HG02852 (cell line): Measurements from ENCODE around the gene RPH3AL.
"Not testable (repeated sequence)": the region's sequence is repeated elsewhere in the genome, so short reads cannot be mapped to it uniquely, and the experiment has no call there.

Source experiments
- ATAC-seq: cut with Tn5 transposase; IDR thresholded peaks from one replicate; pipeline ENCODE4 v1.9.1; 2021; ENCODE audit warnings: mild to moderate bottlenecking, moderate library complexity; ENCODE audit not compliant: unreplicated experiment

The RPH3AL gene

DNA sequence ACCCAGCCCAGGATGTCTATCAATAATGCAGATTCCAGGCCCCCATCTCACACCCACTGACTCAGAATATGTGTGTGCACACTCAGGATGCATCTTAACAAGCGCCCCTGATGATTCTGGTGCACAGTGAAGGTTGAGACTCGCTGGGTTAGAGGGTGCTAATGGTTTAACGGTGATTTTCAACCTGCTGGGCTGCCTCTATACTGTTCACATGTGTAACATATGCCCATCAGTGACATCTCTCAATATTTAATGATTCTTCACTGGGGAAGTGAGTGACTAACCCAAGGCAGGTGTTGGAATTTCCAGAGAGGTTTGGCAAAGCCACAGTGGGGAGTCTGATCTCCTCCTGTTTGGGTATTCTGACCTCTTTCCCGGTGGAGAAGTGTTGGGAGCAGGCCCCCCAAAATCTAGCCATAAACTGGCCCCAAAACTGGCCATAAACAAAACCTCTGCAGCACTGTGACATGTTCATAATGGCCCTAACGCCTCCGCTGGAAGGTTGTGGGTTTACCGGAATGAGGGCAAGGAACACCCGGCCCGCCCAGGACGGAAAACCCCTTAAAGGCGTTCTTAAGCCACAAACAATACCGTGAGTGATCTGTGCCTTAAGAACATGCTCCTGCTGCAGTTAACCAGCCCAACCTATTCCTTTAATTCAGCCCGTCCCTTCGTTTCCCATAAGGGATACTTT lies 167.0 kb downstream of the RPH3AL start:
- ATAC-seq = no peak

DNA sequence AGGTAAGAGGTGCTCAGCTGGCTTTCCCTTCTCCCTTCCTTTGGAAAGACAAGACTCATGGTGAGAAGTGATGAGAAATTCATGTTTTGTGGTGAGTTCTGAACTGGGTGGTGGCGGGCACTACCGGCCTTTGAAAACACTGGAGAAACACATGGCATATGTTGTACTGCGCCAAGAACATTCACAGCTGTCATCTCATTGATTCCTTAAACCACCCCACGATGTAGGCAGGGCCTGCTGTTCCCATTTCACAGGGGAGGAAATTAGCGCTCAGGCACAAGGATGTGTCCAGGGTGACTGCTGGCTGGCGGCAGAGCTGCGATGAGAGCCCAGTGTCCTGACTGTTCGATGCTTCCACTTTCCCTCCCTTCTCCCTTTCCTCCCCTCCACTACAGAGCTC lies 169.6 kb downstream of the RPH3AL start:
- no peak for ATAC-seq

GRCh38 chr17:182050-182751 lies 170.4 kb downstream of the RPH3AL start:
- ATAC-seq = no peak

- ATAC-seq = no peak
Observed at GRCh38 chr17:181245-182049, 171.2 kb downstream of the RPH3AL start, which contains the start of gene DOC2B. DOC2B (minus strand) TSS chr17:181650; CDS start chr17:181479, 171 bp downstream.

- no peak for ATAC-seq
Observed at GRCh38 chr17:180381-181244, 172.0 kb downstream of the RPH3AL start.

- ATAC-seq = no peak
Observed at GRCh38 chr17:179781-180380, 172.7 kb downstream of the RPH3AL start.

DNA sequence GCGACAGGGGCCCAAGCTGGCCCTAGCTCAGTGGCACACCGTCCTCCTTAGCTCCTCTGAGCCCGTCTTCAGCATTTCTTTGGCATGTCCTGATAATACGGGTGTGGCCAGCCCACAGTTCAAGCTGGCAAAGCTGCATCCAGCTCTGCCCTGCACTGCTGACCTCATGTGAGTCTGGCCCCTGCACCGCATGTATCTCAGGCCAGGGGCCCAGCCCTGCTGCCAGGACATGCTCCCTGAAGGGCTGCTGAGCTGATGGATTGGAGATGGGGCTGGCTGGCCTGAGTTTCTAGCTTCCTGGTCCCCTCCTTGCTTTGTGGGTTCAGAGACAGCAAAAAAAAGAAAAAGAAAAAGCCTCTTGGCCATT lies 173.6 kb downstream of the RPH3AL start:
- ATAC-seq = no peak

DNA sequence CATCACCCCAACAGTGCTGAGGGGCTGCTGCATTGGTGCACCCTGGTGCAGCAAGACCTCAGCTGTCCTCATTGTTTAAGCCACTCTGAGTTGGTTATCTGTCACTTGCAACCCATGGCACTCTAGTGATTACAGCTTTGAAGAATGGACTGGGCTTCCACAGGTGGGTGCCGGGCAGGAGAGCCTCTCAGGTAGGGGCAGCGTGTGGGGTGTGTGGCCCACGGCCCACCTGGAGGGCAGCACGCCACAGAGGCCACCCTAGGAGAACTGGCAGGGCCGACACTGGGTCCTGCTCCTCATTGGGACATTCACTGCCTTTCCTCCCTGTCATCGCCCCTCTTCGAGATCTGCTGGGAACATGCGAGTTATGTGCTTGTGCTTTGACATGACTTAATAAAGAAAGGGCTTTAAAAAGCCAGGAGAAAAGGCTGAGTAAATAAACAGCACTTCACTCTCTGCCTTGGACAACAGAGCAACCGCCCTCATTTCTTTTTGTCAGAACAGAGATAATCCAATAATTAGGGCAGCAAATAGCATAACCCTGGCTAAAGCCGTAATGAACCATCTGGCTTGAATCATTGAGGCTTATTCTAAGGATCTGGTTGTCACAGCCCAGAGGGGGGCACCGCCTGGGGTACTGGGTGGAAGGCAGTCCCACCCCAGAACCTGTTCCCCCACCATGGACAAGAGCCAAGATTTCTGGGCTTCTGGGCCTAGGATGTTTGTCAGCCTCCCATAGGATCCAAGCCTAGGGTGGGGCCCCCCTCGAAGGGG lies 174.1 kb downstream of the RPH3AL start:
- no peak for ATAC-seq

DNA sequence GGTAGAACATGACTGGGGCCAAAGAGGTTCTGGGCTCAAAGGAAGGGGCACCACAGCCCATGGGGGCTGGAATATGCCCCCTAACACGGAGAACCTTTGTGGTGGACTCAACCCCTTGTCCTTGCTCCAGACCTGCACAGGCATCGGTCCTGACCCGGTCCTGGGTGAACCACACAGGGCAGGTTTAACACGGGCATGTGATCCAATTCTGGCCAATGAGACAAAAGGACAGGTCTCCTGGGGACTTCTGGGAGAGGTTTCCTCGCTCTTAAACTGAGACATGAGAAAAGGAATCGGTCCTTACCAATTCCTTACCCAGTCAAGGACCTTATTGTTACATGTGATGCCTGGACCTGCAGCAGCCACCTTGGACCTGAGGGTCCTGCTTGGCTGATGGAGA lies 174.8 kb downstream of the RPH3AL start:
- no peak for ATAC-seq

GRCh38 chr17:177155-177554 lies 175.5 kb downstream of the RPH3AL start:
- no peak for ATAC-seq

DNA sequence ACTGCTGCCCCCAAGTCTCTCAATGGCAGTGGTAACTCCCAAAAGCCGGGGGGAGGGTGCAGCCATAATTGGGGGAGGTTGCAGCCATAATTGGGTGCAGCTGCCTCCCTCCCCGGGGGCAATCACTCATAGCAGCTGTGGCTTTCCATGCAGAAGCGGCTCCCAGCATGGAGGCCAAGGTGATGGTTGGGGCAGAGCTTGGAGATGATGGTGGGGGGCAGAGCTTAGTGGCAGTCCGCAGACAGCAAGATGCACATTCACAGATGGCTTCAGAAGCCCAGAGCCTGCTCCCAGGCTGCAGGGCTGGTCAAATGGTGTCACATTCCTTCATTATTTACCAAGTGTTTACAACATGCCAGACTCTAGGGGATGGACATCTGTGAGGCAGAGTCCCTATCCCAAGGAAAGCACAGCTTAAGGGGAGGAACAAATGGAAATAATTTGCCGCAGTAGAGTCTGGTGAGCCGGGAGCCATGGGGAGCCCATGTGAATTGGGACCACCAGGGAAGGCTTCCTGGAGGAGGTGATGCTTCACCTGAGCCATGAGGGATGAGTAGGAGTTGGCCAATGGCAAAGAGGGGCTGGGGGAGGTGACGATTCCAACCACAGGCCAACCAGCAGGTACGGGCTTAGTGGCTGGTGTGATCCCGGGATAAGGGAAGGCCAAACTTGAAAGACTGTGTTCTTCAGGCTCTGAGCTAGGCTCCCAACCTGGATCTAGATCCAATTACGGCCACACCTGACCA lies 179.3 kb downstream of the RPH3AL start:
- ATAC-seq = no peak

DNA sequence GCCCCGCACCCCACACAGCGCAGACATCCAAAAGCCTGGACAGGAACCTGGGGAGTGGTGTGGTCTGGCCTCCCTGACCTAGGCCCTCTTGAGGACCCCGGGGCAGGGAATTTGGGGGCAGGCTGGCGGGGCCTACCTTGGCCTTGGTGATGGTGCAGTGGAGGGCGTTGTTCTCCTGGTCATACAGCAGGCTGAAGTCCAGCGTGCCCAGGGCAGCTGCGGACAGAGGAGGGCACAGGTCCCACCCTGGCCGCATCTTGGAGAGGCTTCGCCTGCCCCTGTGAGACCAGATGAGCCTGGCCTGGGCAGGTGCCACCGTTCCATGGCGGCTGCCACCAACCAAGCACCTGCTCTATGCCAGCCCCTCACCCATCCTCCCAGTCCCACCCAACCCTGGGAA lies 180.2 kb downstream of the RPH3AL start:
- no peak for ATAC-seq

DNA sequence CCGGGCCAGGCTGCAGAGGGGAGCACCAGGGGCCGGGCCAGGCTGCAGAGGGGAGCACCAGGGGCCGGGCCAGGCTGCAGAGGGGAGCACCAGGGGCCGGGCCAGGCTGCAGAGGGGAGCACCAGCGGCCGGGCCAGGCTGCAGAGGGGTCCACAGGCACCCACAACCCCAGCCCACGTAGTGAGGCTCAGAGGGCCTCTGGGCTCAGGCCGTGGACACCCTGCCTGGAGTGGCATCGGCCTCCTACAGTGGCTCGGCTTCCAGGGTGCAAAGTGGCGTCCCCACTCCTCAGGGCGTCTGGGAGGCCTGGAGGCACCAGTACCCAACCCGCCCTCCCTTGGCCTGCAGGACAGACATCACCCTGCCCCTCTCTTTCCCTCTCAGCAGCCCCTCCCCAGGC lies 180.7 kb downstream of the RPH3AL start:
- ATAC-seq = no peak

- ATAC-seq = no peak
Observed at GRCh38 chr17:170130-170670, 182.4 kb downstream of the RPH3AL start.

DNA sequence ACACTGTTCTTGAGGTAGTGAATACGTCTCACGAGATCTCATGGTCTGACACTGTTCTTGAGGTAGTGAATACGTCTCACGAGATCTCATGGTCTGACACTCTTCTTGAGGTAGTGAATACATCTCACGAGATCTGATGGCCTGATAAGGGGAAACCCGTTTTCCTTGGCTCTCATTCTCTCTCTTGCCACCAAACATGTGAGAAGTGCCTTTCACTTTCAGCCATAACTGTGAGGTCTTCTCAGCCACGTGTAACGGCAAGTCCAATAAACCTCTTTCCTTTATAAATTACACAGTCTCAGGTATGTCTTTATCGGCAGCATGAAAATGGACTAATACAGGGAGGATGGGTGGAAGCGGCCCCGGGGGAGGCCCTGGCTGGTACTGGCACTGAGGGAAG lies 184.0 kb downstream of the RPH3AL start:
- ATAC-seq = not testable (repeated sequence)

- ATAC-seq = no peak
Observed at GRCh38 chr17:165939-166338, 186.7 kb downstream of the RPH3AL start.

GRCh38 chr17:164303-165235 lies 188.0 kb downstream of the RPH3AL start:
- ATAC-seq = no peak
